Smooth muscle cell (in vitro differentiated cells): ENCODE data around the gene CD55. TPM values are rescaled to one million over a fixed set of nuclear protein-coding genes. Genes with fewer than 3 reads are reported as not detected.

ENCODE experiments used
- DNase-seq: peaks from one replicate; lab custom pipeline; 2025; ENCODE audit not compliant: unreplicated experiment; lab: John Stamatoyannopoulos, UW
- H2AFZ ChIP-seq: fragments of 200-600 bp; sonication (generic); 2 replicates; pipeline ENCODE4 v1.6.0; 2016; ENCODE audit warnings: antibody characterized with exemption, low read depth, mild to moderate bottlenecking
- H3F3A ChIP-seq: fragments of 200-600 bp; sonication (generic); 2 replicates; pipeline ENCODE4 v1.6.0; 2017; ENCODE audit warnings: antibody characterized with exemption, low read depth
- H3K27ac ChIP-seq: fragments of 200-600 bp; sonication (generic); 2 replicates; pipeline ENCODE4 v1.5.1; 2016; ENCODE audit warnings: low read depth, mild to moderate bottlenecking
- H3K27me3 ChIP-seq: fragments of 200-600 bp; sonication (generic); 2 replicates; pipeline ENCODE4 v1.6.1; 2016; ENCODE audit warnings: low read depth, mild to moderate bottlenecking
- H3K36me3 ChIP-seq: fragments of 200-600 bp; sonication (generic); 2 replicates; pipeline ENCODE4 v1.5.1; 2016; ENCODE audit warnings: low read depth
- H3K4me1 ChIP-seq: fragments of 200-600 bp; sonication (generic); 2 replicates; pipeline ENCODE4 v1.5.1; 2016; ENCODE audit warnings: low read depth
- H3K4me2 ChIP-seq: fragments of 200-600 bp; sonication (generic); 2 replicates; pipeline ENCODE4 v1.6.0; 2016; ENCODE audit warnings: mild to moderate bottlenecking
- H3K4me3 ChIP-seq: fragments of 200-600 bp; sonication (generic); 2 replicates; pipeline ENCODE4 v1.5.1; 2016; ENCODE audit warnings: mild to moderate bottlenecking
- H3K79me2 ChIP-seq: fragments of 200-600 bp; sonication (generic); 2 replicates; pipeline ENCODE4 v1.6.0; 2016; ENCODE audit warnings: low read depth, mild to moderate bottlenecking
- H3K9ac ChIP-seq: fragments of 200-600 bp; sonication (generic); 2 replicates; pipeline ENCODE4 v1.6.0; 2016; ENCODE audit warnings: low read depth
- H3K9me3 ChIP-seq: fragments of 200-600 bp; sonication (generic); replicated peaks from 2 replicates; pipeline ENCODE4 v1.5.1; 2016; ENCODE audit warnings: low read depth
- H4K20me1 ChIP-seq: fragments of 200-600 bp; sonication (generic); 2 replicates; pipeline ENCODE4 v1.6.0; 2016; ENCODE audit warnings: low read depth
- WGBS: methylation state at CpG from one replicate; pipeline ENCODE4 v1.1.7; 2016; ENCODE audit warnings: low lambda C conversion rate; 5-methylcytosine and 5-hydroxymethylcytosine counted together
- polyA plus RNA-seq: library from polyadenylated mRNA; unstranded; fragments of >200 nt; fragmentation: Nextera tagmentation; extraction: Ambion mirVana; gene quantifications from 2 replicates; pipeline ENCODE4 v1.2.1, GENCODE V29; 2016
- total RNA-seq: library from RNA; depleted of rRNA; stranded (reverse); fragments of >200 nt; gene quantifications from 2 replicates; pipeline ENCODE4 v1.2.3, GENCODE V29; 2014
- TF ChIP-seq, protein P1 (sequence below): fragments of 200-600 bp; sonication (generic); IDR thresholded peaks from 2 replicates; pipeline ENCODE4 v1.5.1; 2017; ENCODE audit warnings: borderline replicate concordance, mild to moderate bottlenecking, antibody characterized with exemption; ENCODE audit not compliant: insufficient read depth, poor library complexity, severe bottlenecking

CD55 gene
- total and polyA plus RNA-seq, 2 experiments from 2014 or later = 23.9 to 46.5 TPM

DNA sequence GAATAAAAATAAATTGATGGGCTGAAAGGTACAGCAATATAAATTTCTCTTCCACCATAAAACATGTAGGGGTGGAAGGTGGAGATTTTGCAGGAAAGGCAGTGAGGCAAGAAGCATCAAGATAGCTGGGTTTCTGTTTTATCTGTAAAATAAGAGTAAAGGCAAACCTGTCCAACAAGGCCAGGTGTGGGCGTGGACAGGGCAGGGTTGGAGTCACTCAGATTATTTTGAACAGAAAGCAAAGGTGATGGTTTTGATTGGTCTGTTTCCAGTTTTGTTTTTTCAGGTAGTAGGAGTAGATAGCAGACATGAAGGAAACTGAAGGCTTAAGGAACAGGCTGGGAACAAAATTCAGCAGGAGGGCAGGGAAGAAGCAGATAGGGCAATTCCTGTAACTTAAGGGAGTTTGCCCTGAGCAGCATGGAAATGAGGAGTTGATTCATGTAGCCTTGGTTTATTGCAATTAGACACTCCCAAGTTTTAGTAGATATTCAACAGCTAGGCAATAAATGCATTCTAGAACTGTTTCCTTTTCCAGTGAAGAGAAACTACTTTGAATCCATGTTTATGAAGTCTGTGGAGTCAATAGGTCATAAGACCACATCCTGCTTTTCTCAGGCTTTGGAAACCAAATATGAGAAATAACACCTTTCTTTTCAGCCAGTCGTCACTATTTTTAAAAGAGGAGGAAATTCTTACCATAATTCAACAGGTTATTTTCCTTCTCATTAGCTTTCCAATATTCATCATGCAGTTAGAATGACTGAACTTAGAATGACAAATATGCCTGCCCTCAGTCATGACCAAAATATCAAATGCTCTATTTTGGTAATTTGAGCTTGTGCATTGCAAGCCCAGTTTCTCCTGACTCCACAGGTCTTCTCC is 38.7 kb upstream of the CD55 start:
- DNase-seq = no peak
- Histone ChIP-seq H3K36me3 (no peaks in the 10 kb centered on the region), H3K4me2 (peak overlapping the region; percentile 26), H3K4me1 (peaks cover 6% of the 10 kb centered on the region), H3K4me3 (no peak overlapping the region), H3F3A (peaks cover 8% of the 10 kb centered on the region), H3K9me3 (no peaks in the 10 kb centered on the region), H2AFZ (peak overlapping the region; percentile 54), H3K9ac (no peak overlapping the region), H3K27me3 (no peaks in the 10 kb centered on the region), H4K20me1 (no peaks in the 10 kb centered on the region), H3K27ac (peak overlapping the region; percentile 59), H3K79me2 (no peaks in the 10 kb centered on the region)
- TF ChIP-seq, protein P1, sequence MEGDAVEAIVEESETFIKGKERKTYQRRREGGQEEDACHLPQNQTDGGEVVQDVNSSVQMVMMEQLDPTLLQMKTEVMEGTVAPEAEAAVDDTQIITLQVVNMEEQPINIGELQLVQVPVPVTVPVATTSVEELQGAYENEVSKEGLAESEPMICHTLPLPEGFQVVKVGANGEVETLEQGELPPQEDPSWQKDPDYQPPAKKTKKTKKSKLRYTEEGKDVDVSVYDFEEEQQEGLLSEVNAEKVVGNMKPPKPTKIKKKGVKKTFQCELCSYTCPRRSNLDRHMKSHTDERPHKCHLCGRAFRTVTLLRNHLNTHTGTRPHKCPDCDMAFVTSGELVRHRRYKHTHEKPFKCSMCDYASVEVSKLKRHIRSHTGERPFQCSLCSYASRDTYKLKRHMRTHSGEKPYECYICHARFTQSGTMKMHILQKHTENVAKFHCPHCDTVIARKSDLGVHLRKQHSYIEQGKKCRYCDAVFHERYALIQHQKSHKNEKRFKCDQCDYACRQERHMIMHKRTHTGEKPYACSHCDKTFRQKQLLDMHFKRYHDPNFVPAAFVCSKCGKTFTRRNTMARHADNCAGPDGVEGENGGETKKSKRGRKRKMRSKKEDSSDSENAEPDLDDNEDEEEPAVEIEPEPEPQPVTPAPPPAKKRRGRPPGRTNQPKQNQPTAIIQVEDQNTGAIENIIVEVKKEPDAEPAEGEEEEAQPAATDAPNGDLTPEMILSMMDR = no peak
- WGBS = 56% methylated on average over 2 of the region's 2 CpGs

DNA sequence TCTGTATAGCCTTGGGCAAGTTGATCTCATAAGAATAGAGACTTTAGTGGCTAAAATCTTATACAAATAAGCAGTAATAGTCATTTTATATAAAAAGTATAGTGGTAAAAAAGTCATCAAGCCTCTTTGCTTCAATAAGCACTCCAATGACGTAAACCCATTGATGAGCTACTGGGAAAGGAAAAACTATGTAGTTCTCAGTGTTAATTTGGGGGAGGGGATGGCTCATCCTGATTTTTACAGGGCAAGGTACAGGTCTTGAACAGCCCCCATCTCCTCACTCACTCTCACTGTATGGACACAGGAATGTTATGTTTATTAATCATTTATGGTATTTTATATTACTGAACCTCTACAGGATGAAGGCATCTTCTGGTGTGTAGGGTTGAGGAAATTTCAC is 38.1 kb upstream of the CD55 start:
- H4K20me1 ChIP-seq = no peaks in the 10 kb centered on the region
- H3K9me3 ChIP-seq = no peaks in the 10 kb centered on the region
- peaks cover 6% of the 10 kb centered on the region for H3K4me1 ChIP-seq
- peak overlapping the region; percentile 59 for H3K27ac ChIP-seq
- no peak overlapping the region for H3K4me3 ChIP-seq
- H3K4me2 ChIP-seq = no peak overlapping the region
- peaks cover 8% of the 10 kb centered on the region for H3F3A ChIP-seq
- H3K9ac ChIP-seq = no peak overlapping the region
- WGBS = 91% methylated on average over 1 of the region's 1 CpG
- no peak overlapping the region for H2AFZ ChIP-seq
- H3K27me3 ChIP-seq = no peaks in the 10 kb centered on the region
- TF ChIP-seq, protein P1 = no peak
- H3K79me2 ChIP-seq = no peaks in the 10 kb centered on the region
- DNase-seq = no peak
- H3K36me3 ChIP-seq = no peaks in the 10 kb centered on the region

DNA sequence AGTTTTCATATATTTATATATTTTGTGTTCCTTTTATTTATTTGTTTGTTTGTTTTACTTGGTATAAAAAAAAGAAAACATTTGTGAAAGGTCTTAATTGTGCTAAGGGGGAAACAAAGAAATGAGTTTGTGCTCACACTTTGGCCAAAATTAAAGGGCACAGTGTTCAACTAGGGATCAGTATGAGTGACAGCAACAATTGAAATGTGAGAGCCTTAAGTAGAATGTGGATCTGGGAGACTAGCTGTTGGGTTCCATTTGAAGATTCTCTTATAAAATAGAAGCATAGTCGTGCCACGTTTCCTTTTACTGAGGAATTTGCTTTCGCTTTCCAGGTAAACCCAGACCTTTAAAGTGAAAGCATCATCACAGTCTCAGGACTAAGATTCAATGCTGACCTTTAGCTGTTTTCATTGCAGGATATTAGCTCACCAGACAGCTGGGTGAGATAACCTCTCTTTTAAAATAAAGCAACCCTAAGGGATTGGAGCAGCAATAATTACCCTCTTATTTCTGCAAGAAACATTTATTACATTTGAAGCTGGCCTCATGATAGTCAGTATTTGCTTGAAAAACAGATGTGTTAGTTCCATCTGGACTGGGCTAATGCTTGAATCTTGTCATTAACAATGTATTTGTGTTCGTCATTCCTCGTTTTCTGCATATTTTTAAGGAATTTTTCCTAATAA is 37.1 kb upstream of the CD55 start:
- no peaks in the 10 kb centered on the region for H3K79me2 ChIP-seq
- H3K4me2 ChIP-seq = no peak overlapping the region
- peaks cover 6% of the 10 kb centered on the region for H3K4me1 ChIP-seq
- H2AFZ ChIP-seq = peak overlapping the region; percentile 9
- 70% methylated on average over 5 of the region's 5 CpGs for WGBS
- peaks cover 8% of the 10 kb centered on the region for H3F3A ChIP-seq
- no peak overlapping the region for H3K9ac ChIP-seq
- no peaks in the 10 kb centered on the region for H4K20me1 ChIP-seq
- H3K36me3 ChIP-seq = no peaks in the 10 kb centered on the region
- H3K27me3 ChIP-seq = no peaks in the 10 kb centered on the region
- DNase-seq = no peak
- H3K9me3 ChIP-seq = no peaks in the 10 kb centered on the region
- no peak overlapping the region for H3K4me3 ChIP-seq
- no peak overlapping the region for H3K27ac ChIP-seq
- TF ChIP-seq, protein P1 = no peak
